Measurements from ENCODE around the gene POLR2M.

The POLR2M gene

DNA sequence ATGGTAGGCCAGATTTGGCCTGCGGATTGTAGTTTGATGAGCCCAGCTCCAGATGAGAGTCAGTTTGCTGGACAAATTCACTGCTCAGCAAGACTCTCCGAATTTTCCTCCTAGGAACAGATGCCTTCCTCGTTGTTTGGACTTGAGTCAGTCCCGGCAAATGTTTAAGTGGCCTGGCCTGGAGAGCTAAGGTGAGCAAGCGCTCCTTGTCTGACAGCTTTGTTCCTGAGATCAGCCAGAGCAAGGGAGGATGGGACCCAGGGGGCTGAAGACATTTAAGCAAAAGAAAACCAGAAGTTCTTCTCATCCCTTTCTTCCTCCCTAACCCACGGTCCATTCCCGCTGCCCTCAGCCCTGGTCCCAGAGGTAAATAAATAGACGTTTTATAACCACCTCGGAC is 40.3 kb downstream of the POLR2M start:
- peak; percentile 8 for DNase-seq (ENCODE audit: low read depth)
- peak overlapping the region; percentile 31 for H3K4me3 ChIP-seq (ENCODE audit: low read depth, low read length)
- TF ChIP-seq, protein P1, sequence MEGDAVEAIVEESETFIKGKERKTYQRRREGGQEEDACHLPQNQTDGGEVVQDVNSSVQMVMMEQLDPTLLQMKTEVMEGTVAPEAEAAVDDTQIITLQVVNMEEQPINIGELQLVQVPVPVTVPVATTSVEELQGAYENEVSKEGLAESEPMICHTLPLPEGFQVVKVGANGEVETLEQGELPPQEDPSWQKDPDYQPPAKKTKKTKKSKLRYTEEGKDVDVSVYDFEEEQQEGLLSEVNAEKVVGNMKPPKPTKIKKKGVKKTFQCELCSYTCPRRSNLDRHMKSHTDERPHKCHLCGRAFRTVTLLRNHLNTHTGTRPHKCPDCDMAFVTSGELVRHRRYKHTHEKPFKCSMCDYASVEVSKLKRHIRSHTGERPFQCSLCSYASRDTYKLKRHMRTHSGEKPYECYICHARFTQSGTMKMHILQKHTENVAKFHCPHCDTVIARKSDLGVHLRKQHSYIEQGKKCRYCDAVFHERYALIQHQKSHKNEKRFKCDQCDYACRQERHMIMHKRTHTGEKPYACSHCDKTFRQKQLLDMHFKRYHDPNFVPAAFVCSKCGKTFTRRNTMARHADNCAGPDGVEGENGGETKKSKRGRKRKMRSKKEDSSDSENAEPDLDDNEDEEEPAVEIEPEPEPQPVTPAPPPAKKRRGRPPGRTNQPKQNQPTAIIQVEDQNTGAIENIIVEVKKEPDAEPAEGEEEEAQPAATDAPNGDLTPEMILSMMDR (conservative IDR thresholded peaks at IDR 0.05; ENCODE audit: low read depth, low read length): no peak

DNA sequence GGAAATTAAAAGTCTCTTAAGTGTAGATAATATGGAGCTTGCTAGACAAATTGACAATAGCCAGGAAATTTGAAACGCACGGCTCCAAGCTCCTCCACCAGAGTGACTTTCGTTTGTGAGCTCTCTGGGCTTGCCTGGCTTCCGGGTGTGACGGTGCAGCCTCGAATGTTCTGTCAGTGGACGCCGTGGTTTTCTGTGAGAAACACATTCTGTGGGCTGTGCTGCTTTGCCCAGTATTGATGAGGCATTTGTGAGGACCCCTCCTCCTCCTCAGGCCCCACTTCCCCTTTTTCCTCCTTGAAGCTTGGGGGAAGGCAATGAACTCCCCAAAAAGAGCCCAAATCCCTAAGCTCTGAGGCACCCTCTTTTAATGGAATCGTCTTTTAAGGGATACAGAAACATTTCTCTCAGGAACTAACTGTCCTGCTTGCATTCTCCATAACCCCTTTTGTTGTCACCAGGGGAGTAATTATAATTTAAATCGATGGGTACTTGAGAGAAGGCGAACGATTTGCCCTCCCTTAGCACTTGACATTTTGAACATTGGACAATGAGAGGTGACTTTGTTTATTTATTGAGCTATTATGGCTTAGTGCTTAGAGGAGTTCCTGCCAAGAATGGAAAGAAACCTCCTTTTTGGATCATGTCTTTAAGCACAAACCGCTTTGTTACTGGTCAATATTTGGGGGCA is 40.8 kb downstream of the POLR2M start:
- TF ChIP-seq, protein P1 (conservative IDR thresholded peaks at IDR 0.05; ENCODE audit: low read depth, low read length): no peak
- peak; percentile 64 for DNase-seq (ENCODE audit: low read depth)
- H3K4me3 ChIP-seq (ENCODE audit: low read depth, low read length): peak overlapping the region; percentile 31

DNA sequence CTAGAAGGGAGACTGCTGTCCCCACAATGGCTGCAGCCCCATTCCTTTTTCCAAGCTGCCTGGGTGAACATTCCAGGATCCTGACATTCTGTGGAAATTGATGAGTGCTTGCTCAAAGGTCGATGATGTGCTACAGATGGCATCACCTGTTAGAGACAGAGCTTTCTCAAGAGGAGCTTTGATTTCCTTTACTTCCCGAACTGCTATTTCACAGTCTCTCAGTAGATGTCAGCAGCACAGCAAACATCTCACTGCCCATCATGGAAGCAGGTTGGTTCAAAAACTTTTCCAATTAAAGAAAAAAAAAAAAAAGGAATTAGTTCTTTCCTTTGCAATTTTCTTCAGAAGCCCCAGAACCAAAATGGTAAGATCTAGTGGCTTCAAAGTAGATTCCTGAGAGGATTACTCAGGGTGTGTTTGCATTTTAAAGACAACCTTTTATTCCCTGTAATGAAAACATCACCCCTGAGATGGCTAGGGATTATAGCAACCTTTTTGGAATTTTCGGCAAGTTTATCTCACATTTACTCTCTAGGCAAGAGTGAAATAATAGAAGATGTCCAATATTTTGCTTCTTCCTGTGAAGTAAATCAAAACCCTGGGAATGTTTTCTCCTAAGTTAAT is 44.8 kb downstream of the POLR2M start:
- H3K4me3 ChIP-seq (ENCODE audit: low read depth, low read length): no peak overlapping the region
- peak; percentile 76 for DNase-seq (ENCODE audit: low read depth)
- TF ChIP-seq, protein P1 (conservative IDR thresholded peaks at IDR 0.05; ENCODE audit: low read depth, low read length): peak; percentile 77

DNA sequence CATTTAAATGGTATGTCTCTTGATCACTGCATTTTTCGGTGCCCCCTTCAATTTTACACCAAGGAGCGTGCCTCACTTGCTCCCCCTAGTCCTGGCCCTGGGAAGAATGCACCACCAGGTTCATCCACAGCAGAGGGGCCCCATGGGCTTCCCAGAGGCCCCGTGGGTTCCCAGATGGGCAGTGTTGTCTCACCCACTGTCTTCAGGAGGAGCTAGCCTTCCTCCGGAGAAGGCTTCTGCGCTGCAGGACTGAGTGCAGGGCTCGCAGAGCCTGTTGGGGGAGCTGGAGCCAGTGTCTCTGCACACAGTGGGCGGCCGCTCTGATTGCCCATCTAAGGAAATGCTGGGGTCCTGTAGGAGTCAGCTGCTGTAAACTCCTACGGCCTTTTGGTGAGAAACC is 45.9 kb downstream of the POLR2M start:
- TF ChIP-seq, protein P1 (conservative IDR thresholded peaks at IDR 0.05; ENCODE audit: low read depth, low read length): peak; percentile 45
- peak; percentile 52 for DNase-seq (ENCODE audit: low read depth)
- peak overlapping the region; percentile 8 for H3K4me3 ChIP-seq (ENCODE audit: low read depth, low read length)

DNA sequence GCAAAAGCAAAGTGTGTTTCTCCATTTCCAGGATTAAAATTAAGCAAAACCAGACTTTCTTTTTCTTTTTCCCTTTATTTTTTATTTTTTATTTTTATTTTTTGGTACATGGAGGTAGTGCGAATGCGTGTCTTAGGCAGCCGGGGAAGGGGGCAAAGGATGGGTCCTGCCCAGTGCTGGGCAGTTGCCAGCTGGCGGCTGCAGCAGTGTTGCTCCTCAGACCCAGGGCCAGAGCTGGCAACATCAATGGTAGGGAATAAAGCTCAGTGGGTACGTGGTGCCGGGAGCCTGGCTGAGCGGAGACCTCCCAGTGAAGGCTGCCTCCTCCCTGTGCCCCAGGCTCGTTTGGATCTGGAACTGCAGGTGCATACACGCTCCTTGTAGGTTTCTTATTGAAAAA is 46.3 kb downstream of the POLR2M start:
- no peak overlapping the region for H3K4me3 ChIP-seq (ENCODE audit: low read depth, low read length)
- no peak for DNase-seq (ENCODE audit: low read depth)
- TF ChIP-seq, protein P1 (conservative IDR thresholded peaks at IDR 0.05; ENCODE audit: low read depth, low read length): no peak

DNA sequence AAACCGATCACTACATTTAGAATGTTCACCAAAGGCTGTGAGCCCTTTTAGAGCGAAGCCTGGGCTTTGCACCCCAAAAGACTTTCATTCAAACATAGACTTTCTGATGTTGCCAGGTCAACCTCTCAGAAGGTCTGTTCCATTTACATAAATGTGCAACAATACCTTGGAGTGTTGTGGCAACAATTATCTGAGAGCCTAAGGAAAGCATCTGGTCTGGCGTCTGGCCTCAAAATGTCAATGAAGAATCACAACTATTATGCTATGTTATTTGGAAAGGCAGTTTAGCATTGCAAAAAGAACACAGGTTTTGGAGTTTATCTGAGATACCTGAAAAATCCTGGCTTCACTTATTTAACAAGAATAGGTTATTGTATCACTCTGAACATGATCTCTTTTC is 50.0 kb downstream of the POLR2M start:
- DNase-seq (ENCODE audit: low read depth): no peak
- TF ChIP-seq, protein P1 (conservative IDR thresholded peaks at IDR 0.05; ENCODE audit: low read depth, low read length): no peak
- no peak overlapping the region for H3K4me3 ChIP-seq (ENCODE audit: low read depth, low read length)

DNA sequence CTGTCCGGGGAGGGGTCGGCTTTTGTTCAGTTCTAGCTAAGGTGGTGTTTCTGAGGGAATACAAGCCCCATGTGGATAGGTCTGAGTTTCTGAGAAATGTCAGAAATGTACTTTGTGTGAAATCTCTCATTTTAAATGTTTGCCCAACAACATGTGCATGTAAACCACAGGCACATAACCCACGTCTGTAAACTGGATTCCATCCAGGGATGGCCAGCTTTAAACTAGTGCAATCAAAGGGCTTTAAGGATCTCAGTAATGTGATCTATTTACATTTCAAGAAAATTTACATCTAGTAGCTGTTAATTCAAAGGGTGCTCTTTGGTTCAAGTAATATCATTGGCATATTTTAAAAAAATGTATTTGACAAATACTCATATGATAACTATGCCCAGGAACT is 52.0 kb downstream of the POLR2M start:
- TF ChIP-seq, protein P1 (conservative IDR thresholded peaks at IDR 0.05; ENCODE audit: low read depth, low read length): no peak
- no peak for DNase-seq (ENCODE audit: low read depth)

More for the DNA sequence above, 52.0 kb downstream of the POLR2M start:
- no peak overlapping the region for H3K4me3 ChIP-seq (ENCODE audit: low read depth, low read length)
